IMR-90 (cell line): ENCODE measurements around the gene PTGDS. TPM values are rescaled to one million over a fixed set of nuclear protein-coding genes. Genes with fewer than 3 reads are reported as not detected.

Experiments used
- ATAC-seq: fragments of 200-7000 bp; cut with Tn5 transposase; 2 replicates; pipeline ENCODE4 v1.9.1; 2020; ENCODE audit warnings: low read depth, mild to moderate bottlenecking, moderate library complexity
- BruUV-seq: library from RNA; stranded (reverse); fragments of 400-500 nt; replicated peaks from 2 replicates; lab custom pipeline; 2021; lab: Mats Ljungman, UMichigan
- CTCF ChIA-PET: fragments of 300-600 bp; formaldehyde crosslinking; extraction: SDS; loops from one replicate; lab custom pipeline; 2021; ENCODE audit warnings: antibody characterized with exemption; lab: Yijun Ruan, JAX
- POLR2A ChIA-PET: fragments of 300-600 bp; sonication (Branson Sonifier 250); formaldehyde crosslinking; loops from one replicate; lab custom pipeline; 2022; ENCODE audit warnings: antibody characterized with exemption; ENCODE audit not compliant: unreplicated experiment; lab: Charles Lee
- DNase-seq: peaks from one replicate; pipeline ENCODE4 v3.0.0; 2013
- H2AFZ ChIP-seq: replicated peaks from 2 replicates; pipeline ENCODE3; 2013; ENCODE audit warnings: low read length, mild to moderate bottlenecking; ENCODE audit not compliant: poor library complexity
- H2AK5ac ChIP-seq: 2 replicates; pipeline ENCODE4 v1.6.1; 2013; ENCODE audit warnings: low read depth, low read length, inconsistent platforms
- H2AK9ac ChIP-seq: replicated peaks from 2 replicates; pipeline ENCODE3; 2013; ENCODE audit warnings: mild to moderate bottlenecking, low read depth, low read length, moderate library complexity; ENCODE audit not compliant: poor library complexity
- H2BK120ac ChIP-seq: 2 replicates; pipeline ENCODE4 v1.6.1; 2013; ENCODE audit warnings: low read depth, low read length, inconsistent platforms
- H2BK15ac ChIP-seq: 3 replicates; pipeline ENCODE4 v1.6.1; 2013; ENCODE audit warnings: low read depth, low read length, inconsistent platforms
- H2BK20ac ChIP-seq: 2 replicates; pipeline ENCODE4 v1.6.1; 2013; ENCODE audit warnings: low read depth, mild to moderate bottlenecking, inconsistent platforms, low read length, moderate library complexity
- H2BK5ac ChIP-seq: 2 replicates; pipeline ENCODE4 v1.6.1; 2013; ENCODE audit warnings: mild to moderate bottlenecking, low read depth, low read length, inconsistent platforms; ENCODE audit not compliant: poor library complexity, severe bottlenecking
- H3K14ac ChIP-seq: replicated peaks from 2 replicates; pipeline ENCODE4 v1.6.1; 2013; ENCODE audit warnings: low read depth, low read length, inconsistent platforms
- H3K18ac ChIP-seq: 2 replicates; pipeline ENCODE4 v1.6.1; 2013; ENCODE audit warnings: low read depth, low read length, control low read depth
- H3K23ac ChIP-seq: 2 replicates; pipeline ENCODE4 v1.6.1; 2013; ENCODE audit warnings: low read depth, low read length, inconsistent platforms
- H3K27ac ChIP-seq: 2 replicates; pipeline ENCODE4 v1.5.1; 2013; ENCODE audit warnings: mild to moderate bottlenecking, control low read depth, low read length; ENCODE audit not compliant: insufficient read depth
- H3K27me3 ChIP-seq: 2 replicates; pipeline ENCODE4 v1.6.1; 2013; ENCODE audit warnings: low read length; ENCODE audit not compliant: control insufficient read depth, insufficient read depth
- H3K36me3 ChIP-seq: 2 replicates; pipeline ENCODE4 v1.6.1; 2013; ENCODE audit warnings: low read length, mixed read lengths; ENCODE audit not compliant: control insufficient read depth, insufficient read depth
- H3K4ac ChIP-seq: 2 replicates; pipeline ENCODE4 v1.6.1; 2013; ENCODE audit warnings: low read depth, low read length, inconsistent platforms
- H3K4me1 ChIP-seq: 2 replicates; pipeline ENCODE4 v1.6.1; 2013; ENCODE audit warnings: low read length, mixed read lengths; ENCODE audit not compliant: control insufficient read depth, insufficient read depth
- H3K4me2 ChIP-seq: 2 replicates; pipeline ENCODE4 v1.6.1; 2013; ENCODE audit warnings: low read depth, mild to moderate bottlenecking, control low read depth, low read length, moderate library complexity
- H3K4me3 ChIP-seq: 2 replicates; pipeline ENCODE4 v1.5.1; 2013; ENCODE audit warnings: low read depth, mild to moderate bottlenecking, control low read depth, low read length, moderate library complexity; ENCODE audit not compliant: insufficient read depth
- H3K56ac ChIP-seq: 2 replicates; pipeline ENCODE4 v1.6.1; 2013; ENCODE audit warnings: low read length, inconsistent platforms; ENCODE audit not compliant: insufficient read depth; ENCODE audit errors: extremely low read depth
- H3K79me1 ChIP-seq, 2 experiments: 2 replicates each; pipeline ENCODE4 v1.6.1; 2013; ENCODE audit warnings: low read length in 2 of 2, inconsistent platforms in 1 of 2, low read depth in 1 of 2
- H3K9ac ChIP-seq: 2 replicates; pipeline ENCODE4 v1.6.1; 2013; ENCODE audit warnings: low read depth, low read length, control low read depth
- H3K9me1 ChIP-seq: 2 replicates; pipeline ENCODE4 v1.6.1; 2013; ENCODE audit warnings: low read length, inconsistent platforms; ENCODE audit not compliant: insufficient read depth
- H3K9me3 ChIP-seq: 2 replicates; pipeline ENCODE4 v1.6.1; 2013; ENCODE audit warnings: low read length; ENCODE audit not compliant: control insufficient read depth, insufficient read depth
- H4K20me1 ChIP-seq: 2 replicates; pipeline ENCODE4 v1.6.1; 2013; ENCODE audit warnings: low read length, inconsistent platforms; ENCODE audit not compliant: insufficient read depth
- H4K5ac ChIP-seq: 2 replicates; pipeline ENCODE4 v1.6.1; 2013; ENCODE audit warnings: mild to moderate bottlenecking, low read depth, low read length, control low read depth
- H4K8ac ChIP-seq, 2 experiments: 2 replicates each; pipeline ENCODE4 v1.6.1; 2013; ENCODE audit warnings: low read depth in 2 of 2, low read length in 2 of 2, control low read depth in 1 of 2, inconsistent platforms in 1 of 2
- H4K91ac ChIP-seq: 2 replicates; pipeline ENCODE4 v1.6.1; 2013; ENCODE audit warnings: low read depth, low read length, inconsistent platforms; ENCODE audit not compliant: insufficient read depth
- BHLHE40 ChIP-seq: fragments of 150-350 bp; IDR thresholded peaks from 2 replicates; pipeline ENCODE4 v1.6.1; 2016; ENCODE audit warnings: mild to moderate bottlenecking, low read depth, low read length
- CEBPB ChIP-seq: IDR thresholded peaks from 2 replicates; pipeline ENCODE4 v1.6.1; 2012; ENCODE audit warnings: low read depth, low read length, improper control_type of control experiment
- CHD1 ChIP-seq: IDR thresholded peaks from 2 replicates; pipeline ENCODE4 v1.6.1; 2012; ENCODE audit warnings: low read depth, low read length, improper control_type of control experiment
- CTCF ChIP-seq: conservative IDR thresholded peaks from 2 replicates; pipeline ENCODE4 v1.5.1; 2012; ENCODE audit warnings: mild to moderate bottlenecking, low read depth, low read length, improper control_type of control experiment
- FOS ChIP-seq: fragments of 150-350 bp; IDR thresholded peaks from 2 replicates; pipeline ENCODE4 v1.6.1; 2016; ENCODE audit warnings: low read depth, low read length
- MAFK ChIP-seq: IDR thresholded peaks from 2 replicates; pipeline ENCODE4 v1.6.1; 2012; ENCODE audit warnings: low read depth, low read length, improper control_type of control experiment
- MAZ ChIP-seq: IDR thresholded peaks from 2 replicates; pipeline ENCODE4 v1.6.1; 2012; ENCODE audit warnings: low read depth, mild to moderate bottlenecking, low read length, improper control_type of control experiment, moderate library complexity, borderline replicate concordance
- MXI1 ChIP-seq: IDR thresholded peaks from 2 replicates; pipeline ENCODE4 v1.6.1; 2012; ENCODE audit warnings: low read depth, mild to moderate bottlenecking, low read length, moderate library complexity, borderline replicate concordance
- NFE2L2 ChIP-seq: fragments of 150-350 bp; IDR thresholded peaks from 2 replicates; pipeline ENCODE4 v1.6.1; 2016; ENCODE audit warnings: low read depth, mild to moderate bottlenecking, low read length
- POLR2A ChIP-seq: IDR thresholded peaks from 2 replicates; pipeline ENCODE4 v1.6.1; 2012; ENCODE audit warnings: mild to moderate bottlenecking, low read depth, low read length
- RAD21 ChIP-seq: IDR thresholded peaks from 2 replicates; pipeline ENCODE4 v1.6.1; 2012; ENCODE audit warnings: low read length, improper control_type of control experiment
- RCOR1 ChIP-seq: IDR thresholded peaks from 2 replicates; pipeline ENCODE4 v1.6.1; 2012; ENCODE audit warnings: mild to moderate bottlenecking, low read length, improper control_type of control experiment; ENCODE audit not compliant: insufficient replicate concordance
- RFX5 ChIP-seq: IDR thresholded peaks from 2 replicates; pipeline ENCODE4 v1.8.0; 2012; ENCODE audit warnings: low read depth, mild to moderate bottlenecking, low read length, moderate library complexity
- SMC3 ChIP-seq: fragments of 150-350 bp; IDR thresholded peaks from 2 replicates; pipeline ENCODE4 v1.6.1; 2016; ENCODE audit warnings: low read depth, mild to moderate bottlenecking, antibody characterized with exemption, low read length, moderate library complexity
- USF2 ChIP-seq: fragments of 150-350 bp; IDR thresholded peaks from 2 replicates; pipeline ENCODE4 v1.6.1; 2017; ENCODE audit warnings: mild to moderate bottlenecking, antibody characterized with exemption, low read length, low read depth
- WGBS, 2 experiments: methylation state at CpG; one replicate each; pipeline versions ENCODE4 v1.1.5 to v1.1.7; 2013; ENCODE audit warnings: missing lambda C conversion rate in 2 of 2; ENCODE audit not compliant: insufficient read length in 1 of 2; ENCODE audit errors: extremely low coverage in 2 of 2; 5-methylcytosine and 5-hydroxymethylcytosine counted together
- dilution Hi-C: fragments of 300-500 bp; cut with HindIII; formaldehyde crosslinking; loops from one replicate; pipeline ENCODE4 v1.14.3; 2018; ENCODE audit warnings: low sequenced_read_pairs; ENCODE audit not compliant: unreplicated experiment
- in situ Hi-C: fragments of 300-500 bp; cut with MboI; formaldehyde crosslinking; loops from 3 replicates; pipeline ENCODE4 v1.14.3; 2019; ENCODE audit warnings: low sequenced_read_pairs, inconsistent platforms, mixed read lengths
- intact Hi-C: fragments of 100-400 bp; cut with micrococcal nuclease; formaldehyde crosslinking; loops from 2 replicates; pipeline ENCODE4 v1.10.0; 2022
- polyA plus RNA-seq, 3 experiments: library from polyadenylated mRNA; depleted of rRNA; stranded (reverse); fragments of >200 nt; gene quantifications; 2 replicates each; pipeline ENCODE4 v1.2.3, GENCODE V29; 2012; ENCODE audit warnings: low replicate concordance in 1 of 3
- total RNA-seq: library from RNA; depleted of rRNA; stranded (reverse); fragments of >200 nt; gene quantifications from 2 replicates; pipeline ENCODE4 v1.2.3, GENCODE V29; 2012
- TF ChIP-seq, protein P1 (sequence below): fragments of 150-350 bp; IDR thresholded peaks from 2 replicates; pipeline ENCODE4 v1.6.1; 2016; ENCODE audit warnings: low read depth, mild to moderate bottlenecking, low read length, moderate library complexity, borderline replicate concordance

Gene PTGDS
- total and polyA plus RNA-seq, 2 of the 4 experiments (the other 2 are of a cell fraction): 1.2 TPM; not detected in 1

DNA sequence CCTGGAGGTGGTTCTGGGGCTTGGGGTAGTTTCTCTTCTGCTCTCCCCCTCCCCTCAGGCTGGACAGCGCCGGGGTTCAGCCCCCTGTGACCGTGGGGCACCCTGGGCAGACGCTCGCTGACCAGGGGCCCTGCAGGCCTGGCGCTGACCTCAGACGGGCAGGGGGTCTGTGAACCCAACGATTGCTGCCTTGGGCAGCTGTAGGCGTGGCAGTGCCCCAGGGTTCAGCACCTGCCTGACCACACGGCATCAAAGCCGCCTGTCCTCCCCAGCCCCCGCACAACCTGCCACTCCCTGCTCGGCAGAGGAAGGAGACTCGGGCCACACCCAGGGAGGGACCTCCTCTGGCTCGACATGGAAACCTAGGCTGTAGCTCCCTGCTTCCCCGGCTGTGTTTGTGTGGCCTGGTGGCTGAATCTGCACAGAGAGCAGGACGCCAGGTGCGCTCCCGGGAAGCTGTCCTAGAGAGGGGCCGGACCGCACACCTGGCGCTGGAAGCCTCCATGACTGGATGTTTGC lies 13.1 kb upstream of the PTGDS start:
- 73% methylated on average over 15 of the region's 22 CpGs; no CpG with 5 or more reads in 1 of the 2 experiments for WGBS, 2 experiments
- Histone ChIP-seq H3K9ac (no peak overlapping the region), H3K4me2 (no peak overlapping the region), H4K20me1 (no peaks in the 10 kb centered on the region), H2BK120ac (no peak overlapping the region), H3K9me3 (no peaks in the 10 kb centered on the region), H3K36me3 (no peaks in the 10 kb centered on the region), H3K4ac (no peak overlapping the region), H3K4me1 (no peaks in the 10 kb centered on the region), H3K79me1 (no peaks in the 10 kb centered on the region), H4K8ac (no peak overlapping the region), H3K14ac (no peak overlapping the region), H3K23ac (no peak overlapping the region), H3K27me3 (peaks cover 21% of the 10 kb centered on the region), H2AK9ac (no peak overlapping the region), H4K91ac (no peak overlapping the region), H3K4me3 (no peak overlapping the region), H3K27ac (no peak overlapping the region), H3K9me1 (peaks cover 2% of the 10 kb centered on the region; the same call in 1 of the 2 replicates), H3K56ac (no peak overlapping the region), H2AFZ (no peak overlapping the region), H2BK5ac (no peak overlapping the region), H2BK15ac (no peak overlapping the region), H2AK5ac (no peak overlapping the region), H2BK20ac (no peak overlapping the region), H4K5ac (no peak overlapping the region), H3K18ac (no peak overlapping the region)
- DNase-seq (no peak), ATAC-seq (no peak)
- ChIA-PET POLR2A (no interaction called here), CTCF (interaction anchor here (1.0 kb wide), 1 partner anchor 12 kb away, joined by 3 read pairs; no protein-coding TSS in a partner anchor)
- dilution Hi-C loops (no loop called here), in situ Hi-C loops (no loop called here), intact Hi-C loops (no loop called here)
- no TSS peak for BruUV-seq
- no peak for TF ChIP-seq CTCF
- TF ChIP-seq POLR2A: no peak
- no peak for TF ChIP-seq MAFK
- TF ChIP-seq MXI1: no peak
- no peak for TF ChIP-seq NFE2L2
- no peak for TF ChIP-seq RAD21
- TF ChIP-seq SMC3: no peak
- TF ChIP-seq CEBPB: no peak
- TF ChIP-seq CHD1: no peak
- TF ChIP-seq MAZ: no peak
- TF ChIP-seq, protein P1, sequence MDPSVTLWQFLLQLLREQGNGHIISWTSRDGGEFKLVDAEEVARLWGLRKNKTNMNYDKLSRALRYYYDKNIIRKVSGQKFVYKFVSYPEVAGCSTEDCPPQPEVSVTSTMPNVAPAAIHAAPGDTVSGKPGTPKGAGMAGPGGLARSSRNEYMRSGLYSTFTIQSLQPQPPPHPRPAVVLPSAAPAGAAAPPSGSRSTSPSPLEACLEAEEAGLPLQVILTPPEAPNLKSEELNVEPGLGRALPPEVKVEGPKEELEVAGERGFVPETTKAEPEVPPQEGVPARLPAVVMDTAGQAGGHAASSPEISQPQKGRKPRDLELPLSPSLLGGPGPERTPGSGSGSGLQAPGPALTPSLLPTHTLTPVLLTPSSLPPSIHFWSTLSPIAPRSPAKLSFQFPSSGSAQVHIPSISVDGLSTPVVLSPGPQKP: no peak
- TF ChIP-seq FOS: no peak
- TF ChIP-seq USF2: no peak
- TF ChIP-seq BHLHE40: no peak
- no peak for TF ChIP-seq RFX5
- no peak for TF ChIP-seq RCOR1
